ENCODE data around the gene ZFPM1.

DNA sequence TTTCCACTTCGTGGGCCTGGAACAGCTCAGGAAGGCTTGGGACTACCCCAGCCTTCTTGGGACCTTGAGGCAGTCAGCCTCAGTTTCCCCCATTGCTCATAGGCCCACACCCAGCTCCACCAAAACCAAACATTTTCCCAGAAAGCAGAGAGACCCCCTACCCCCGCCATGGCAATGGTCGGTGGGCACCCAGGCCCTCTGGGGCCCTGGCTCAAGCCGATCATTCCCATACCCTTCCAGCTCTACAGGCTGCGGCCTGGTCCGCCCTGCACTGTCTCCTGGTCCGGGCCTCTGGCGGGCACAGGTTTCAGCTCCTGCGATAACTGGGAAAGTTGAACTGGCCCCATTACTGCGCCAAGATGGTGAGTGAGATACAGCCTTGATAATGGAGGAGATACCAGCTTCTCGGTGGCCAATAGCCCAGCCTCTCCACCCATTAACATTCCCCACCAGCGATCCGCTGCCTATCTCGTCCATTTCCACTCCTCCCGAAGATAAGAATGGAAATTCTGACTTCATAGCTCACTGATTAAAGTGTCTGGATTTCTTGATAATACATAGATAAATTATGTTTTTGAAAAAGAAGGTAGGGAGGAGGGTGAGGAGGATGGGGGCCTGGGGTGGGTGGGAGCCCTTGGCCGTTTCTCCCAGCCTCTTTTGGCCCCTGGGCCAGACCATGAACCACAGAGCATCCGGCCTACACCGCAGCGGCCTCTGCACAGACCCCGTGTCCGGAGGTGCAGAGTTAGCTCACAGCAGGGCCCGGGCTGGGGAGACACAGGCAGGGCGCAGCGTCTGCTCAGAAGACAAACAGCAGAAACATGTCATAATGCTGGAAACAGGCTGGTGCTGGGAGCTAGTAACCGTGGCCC is 11.6 kb downstream of the ZFPM1 start:
- TF ChIP-seq, protein P1, sequence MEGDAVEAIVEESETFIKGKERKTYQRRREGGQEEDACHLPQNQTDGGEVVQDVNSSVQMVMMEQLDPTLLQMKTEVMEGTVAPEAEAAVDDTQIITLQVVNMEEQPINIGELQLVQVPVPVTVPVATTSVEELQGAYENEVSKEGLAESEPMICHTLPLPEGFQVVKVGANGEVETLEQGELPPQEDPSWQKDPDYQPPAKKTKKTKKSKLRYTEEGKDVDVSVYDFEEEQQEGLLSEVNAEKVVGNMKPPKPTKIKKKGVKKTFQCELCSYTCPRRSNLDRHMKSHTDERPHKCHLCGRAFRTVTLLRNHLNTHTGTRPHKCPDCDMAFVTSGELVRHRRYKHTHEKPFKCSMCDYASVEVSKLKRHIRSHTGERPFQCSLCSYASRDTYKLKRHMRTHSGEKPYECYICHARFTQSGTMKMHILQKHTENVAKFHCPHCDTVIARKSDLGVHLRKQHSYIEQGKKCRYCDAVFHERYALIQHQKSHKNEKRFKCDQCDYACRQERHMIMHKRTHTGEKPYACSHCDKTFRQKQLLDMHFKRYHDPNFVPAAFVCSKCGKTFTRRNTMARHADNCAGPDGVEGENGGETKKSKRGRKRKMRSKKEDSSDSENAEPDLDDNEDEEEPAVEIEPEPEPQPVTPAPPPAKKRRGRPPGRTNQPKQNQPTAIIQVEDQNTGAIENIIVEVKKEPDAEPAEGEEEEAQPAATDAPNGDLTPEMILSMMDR (conservative IDR thresholded peaks at IDR 0.05 in 1 of 2, IDR thresholded peaks at IDR 0.05 in 1 of 2; ENCODE audit: extremely low read depth in 1 of 2, insufficient read depth in 1 of 2, low read depth in 1 of 2, low read length in 2 of 2), result no peak
- TF ChIP-seq EZH2 (IDR thresholded peaks at IDR 0.05; ENCODE audit: borderline replicate concordance, low read length), result no peak
